Esophagus (tissue), 2 donors: ENCODE measurements around the gene SMURF1. TPM values are rescaled to one million over a fixed set of nuclear protein-coding genes. Genes with fewer than 3 reads are reported as not detected.

ENCODE experiments used
- H3K27ac ChIP-seq, 2 donors: one replicate each; pipeline ENCODE4 v1.5.1; 2013; ENCODE audit warnings: low read depth in 2 of 2, mild to moderate bottlenecking in 2 of 2, inconsistent platforms in 1 of 2, low read length in 1 of 2, moderate library complexity in 1 of 2
- H3K27me3 ChIP-seq, 2 donors: one replicate each; pipeline ENCODE4 v1.6.1; 2013; ENCODE audit warnings: low read length in 2 of 2, control low read depth in 1 of 2, mild to moderate bottlenecking in 1 of 2; ENCODE audit not compliant: insufficient read depth in 2 of 2, control insufficient read depth in 1 of 2
- H3K36me3 ChIP-seq, 2 donors: one replicate each; pipeline ENCODE4 v1.6.1; 2013; ENCODE audit warnings: low read length in 1 of 2; ENCODE audit not compliant: control insufficient read depth in 2 of 2, insufficient read depth in 2 of 2
- H3K4me1 ChIP-seq, 2 donors: one replicate each; pipeline ENCODE4 v1.6.1; 2013; ENCODE audit warnings: low read length in 1 of 2; ENCODE audit not compliant: control insufficient read depth in 2 of 2, insufficient read depth in 2 of 2
- H3K4me3 ChIP-seq, 2 donors: one replicate each; pipeline ENCODE4 v1.5.1; 2013; ENCODE audit warnings: low read length in 2 of 2, mild to moderate bottlenecking in 2 of 2, low read depth in 1 of 2, moderate library complexity in 1 of 2
- H3K9me3 ChIP-seq, 2 donors: one replicate each; pipeline ENCODE4 v1.6.1; 2013; ENCODE audit warnings: mild to moderate bottlenecking in 2 of 2, low read depth in 1 of 2, low read length in 1 of 2, moderate library complexity in 1 of 2; ENCODE audit not compliant: control insufficient read depth in 2 of 2, insufficient read depth in 1 of 2
- WGBS, 2 donors: extraction: QIAGEN DNeasy Blood & Tissue Kit; methylation state at CpG; one replicate each; pipeline ENCODE4 v1.1.7; 2013; 5-methylcytosine and 5-hydroxymethylcytosine counted together
- polyA plus RNA-seq, 2 donors: library from polyadenylated mRNA; stranded (reverse); fragments of 200-250 nt; gene quantifications; one replicate each; pipeline ENCODE4 v1.2.3, GENCODE V29; 2013
- donor health status: healthy with polysubstance abuse.
- donor health status: Bipolar disorder and iron deficiency.

SMURF1 gene
- polyA plus RNA-seq, 2 donors: 11.7 to 12.9 TPM

- no peaks in the 10 kb centered on the region for H3K27me3 ChIP-seq
- H3K9me3 ChIP-seq: peaks cover 0 to 3% of the 10 kb centered on the region in 2 donors
- H3K4me1 ChIP-seq: no peaks in the 10 kb centered on the region
- H3K36me3 ChIP-seq: peaks cover 23 to 39% of the 10 kb centered on the region in 2 donors
- H3K4me3 ChIP-seq: no peak overlapping the region
- H3K27ac ChIP-seq: no peak overlapping the region
- 95% methylated on average over 18 of the region's 18 CpGs for WGBS, 2 donors
Observed at GRCh38 chr7:99014113-99014985, 129.6 kb downstream of the SMURF1 start.

- no peaks in the 10 kb centered on the region for H3K4me1 ChIP-seq
- peaks cover 0 to 3% of the 10 kb centered on the region in 2 donors for H3K9me3 ChIP-seq
- 96% methylated on average over 25 of the region's 25 CpGs for WGBS, 2 donors
- no peaks in the 10 kb centered on the region for H3K27me3 ChIP-seq
- peaks cover 23 to 47% of the 10 kb centered on the region in 2 donors for H3K36me3 ChIP-seq
- no peak overlapping the region for H3K27ac ChIP-seq
- H3K4me3 ChIP-seq: no peak overlapping the region
Observed at GRCh38 chr7:99013266-99014112, 130.4 kb downstream of the SMURF1 start.

- H3K36me3 ChIP-seq: peaks cover 23 to 53% of the 10 kb centered on the region in 2 donors
- no peak overlapping the region for H3K27ac ChIP-seq
- no peaks in the 10 kb centered on the region for H3K4me1 ChIP-seq
- H3K9me3 ChIP-seq: peaks cover 0 to 3% of the 10 kb centered on the region in 2 donors
- no peaks in the 10 kb centered on the region for H3K27me3 ChIP-seq
- no peak overlapping the region for H3K4me3 ChIP-seq
- 97 to 98% methylated on average over 13 of the region's 13 CpGs for WGBS, 2 donors
Observed at GRCh38 chr7:99012722-99013121, 131.2 kb downstream of the SMURF1 start.

GRCh38 chr7:99011706-99012404, 132.1 kb downstream of the SMURF1 start:
- Histone ChIP-seq H3K4me1 (no peaks in the 10 kb centered on the region), H3K27ac (no peak overlapping the region), H3K36me3 (peaks cover 23 to 56% of the 10 kb centered on the region in 2 donors), H3K27me3 (no peaks in the 10 kb centered on the region), H3K9me3 (peaks cover 0 to 3% of the 10 kb centered on the region in 2 donors), H3K4me3 (no peak overlapping the region)
- 94 to 96% methylated on average over 36 of the region's 36 CpGs for WGBS, 2 donors

GRCh38 chr7:99011341-99011705, 132.6 kb downstream of the SMURF1 start:
- H3K36me3 ChIP-seq: peaks cover 23 to 61% of the 10 kb centered on the region in 2 donors
- H3K27ac ChIP-seq: no peak overlapping the region
- no peaks in the 10 kb centered on the region for H3K4me1 ChIP-seq
- no peak overlapping the region for H3K4me3 ChIP-seq
- H3K9me3 ChIP-seq: peaks cover 0 to 3% of the 10 kb centered on the region in 2 donors
- 97 to 98% methylated on average over 24 of the region's 24 CpGs for WGBS, 2 donors
- no peaks in the 10 kb centered on the region for H3K27me3 ChIP-seq

- H3K4me1 ChIP-seq: no peaks in the 10 kb centered on the region
- no peaks in the 10 kb centered on the region for H3K27me3 ChIP-seq
- H3K4me3 ChIP-seq: no peak overlapping the region
- WGBS, 2 donors: 78 to 83% methylated on average over 9 of the region's 9 CpGs
- H3K36me3 ChIP-seq: peaks cover 23 to 64% of the 10 kb centered on the region in 2 donors
- peaks cover 0 to 3% of the 10 kb centered on the region in 2 donors for H3K9me3 ChIP-seq
- no peak overlapping the region for H3K27ac ChIP-seq
Observed at GRCh38 chr7:99010281-99010680, 133.6 kb downstream of the SMURF1 start.

- Histone ChIP-seq H3K27ac (no peak overlapping the region), H3K36me3 (peaks cover 16 to 64% of the 10 kb centered on the region in 2 donors), H3K4me1 (no peaks in the 10 kb centered on the region), H3K9me3 (peaks cover 0 to 3% of the 10 kb centered on the region in 2 donors), H3K4me3 (no peak overlapping the region), H3K27me3 (no peaks in the 10 kb centered on the region)
- 90 to 91% methylated on average over 11 of the region's 11 CpGs for WGBS, 2 donors
Observed at GRCh38 chr7:99008921-99009530, 134.9 kb downstream of the SMURF1 start.

GRCh38 chr7:99008181-99008631, 135.7 kb downstream of the SMURF1 start:
- H3K9me3 ChIP-seq: no peaks in the 10 kb centered on the region
- no peaks in the 10 kb centered on the region for H3K27me3 ChIP-seq
- H3K4me3 ChIP-seq: no peak overlapping the region
- H3K4me1 ChIP-seq: no peaks in the 10 kb centered on the region
- 96% methylated on average over 23 of the region's 23 CpGs for WGBS, 2 donors
- H3K27ac ChIP-seq: no peak overlapping the region
- H3K36me3 ChIP-seq: peaks cover 11 to 56% of the 10 kb centered on the region in 2 donors
